CD14-positive monocyte (primary cell): ENCODE data around the gene PEX11A. TPM values are rescaled to one million over a fixed set of nuclear protein-coding genes. Genes with fewer than 3 reads are reported as not detected.

Experiments
- DNase-seq, 3 donors: peaks; one replicate each; pipeline ENCODE4 v3.0.0-alpha.2; 2011 to 2022
- H2AFZ ChIP-seq: 2 replicates; pipeline ENCODE4 v1.6.0; 2012; ENCODE audit warnings: mild to moderate bottlenecking, low read depth, low read length, inconsistent platforms; ENCODE audit not compliant: insufficient read depth, poor library complexity, severe bottlenecking
- H3K27ac ChIP-seq, 2 donors: 1 replicate in 1 of 2; 2 replicates in 1 of 2; pipeline ENCODE4 v1.5.1; 2012 to 2013; ENCODE audit warnings: low read length in 2 of 2, control low read depth in 1 of 2, inconsistent platforms in 1 of 2, low read depth in 1 of 2, mild to moderate bottlenecking in 1 of 2
- H3K27me3 ChIP-seq, 2 donors: one replicate each; pipeline versions ENCODE4 v1.6.0 to v1.6.1; 2011 to 2013; ENCODE audit warnings: low read length in 2 of 2; ENCODE audit not compliant: control insufficient read depth in 2 of 2, insufficient read depth in 2 of 2
- H3K36me3 ChIP-seq, 2 donors: replicated peaks in 1 of 2; 1 replicate in 1 of 2; 2 replicates in 1 of 2; pipeline versions ENCODE4 v1.5.1 to v1.6.1; 2012 to 2013; ENCODE audit warnings: low read length in 2 of 2, control low read depth in 1 of 2, inconsistent platforms in 1 of 2, mild to moderate bottlenecking in 1 of 2; ENCODE audit not compliant: insufficient read depth in 2 of 2, control insufficient read depth in 1 of 2
- H3K4me1 ChIP-seq, 2 donors: 1 replicate in 1 of 2; 2 replicates in 1 of 2; pipeline versions ENCODE4 v1.5.1 to v1.6.1; 2012 to 2013; ENCODE audit warnings: low read length in 2 of 2, control low read depth in 1 of 2, inconsistent platforms in 1 of 2, mild to moderate bottlenecking in 1 of 2, moderate library complexity in 1 of 2; ENCODE audit not compliant: insufficient read depth in 2 of 2, control insufficient read depth in 1 of 2
- H3K4me2 ChIP-seq: replicated peaks from 2 replicates; pipeline ENCODE3; 2012; ENCODE audit warnings: low read length, moderate library complexity, mild to moderate bottlenecking; ENCODE audit not compliant: poor library complexity, severe bottlenecking; ENCODE audit errors: extremely low read depth
- H3K4me3 ChIP-seq, 3 experiments: fragments of 200-600 bp in 1 of 3; sonication (generic) in 1 of 3; replicated peaks in 1 of 3; 1 replicate in 2 of 3; 2 replicates in 1 of 3; pipeline ENCODE4 v1.5.1; 2011 to 2013; ENCODE audit warnings: low read length in 3 of 3, mild to moderate bottlenecking in 3 of 3, control low read depth in 2 of 3, low read depth in 2 of 3, inconsistent platforms in 1 of 3, moderate library complexity in 1 of 3
- H3K79me2 ChIP-seq: 2 replicates; pipeline ENCODE4 v1.6.0; 2012; ENCODE audit warnings: mild to moderate bottlenecking, control low read depth, inconsistent platforms, low read length, moderate library complexity; ENCODE audit not compliant: insufficient read depth
- H3K9ac ChIP-seq: 2 replicates; pipeline ENCODE4 v1.6.0; 2017; ENCODE audit warnings: low read length, mild to moderate bottlenecking; ENCODE audit not compliant: insufficient read depth, poor library complexity, severe bottlenecking
- H3K9me3 ChIP-seq, 2 donors: replicated peaks in 1 of 2; 1 replicate in 1 of 2; 2 replicates in 1 of 2; pipeline versions ENCODE4 v1.5.1 to v1.6.1; 2012 to 2013; ENCODE audit warnings: low read length in 2 of 2, control low read depth in 1 of 2; ENCODE audit not compliant: control insufficient read depth in 1 of 2, insufficient read depth in 1 of 2
- H4K20me1 ChIP-seq: 2 replicates; pipeline ENCODE4 v1.6.0; 2012; ENCODE audit warnings: mild to moderate bottlenecking, low read length, control low read depth, moderate library complexity; ENCODE audit not compliant: insufficient read depth
- H3K27ac Mint-ChIP-seq, 7 donors: one replicate each; pipeline ENCODE4 v1.8.0; 2020; ENCODE audit warnings: mild to moderate bottlenecking in 7 of 7, mixed read lengths in 7 of 7, moderate library complexity in 6 of 7, inconsistent platforms in 2 of 7
- H3K27me3 Mint-ChIP-seq, 3 donors: one replicate each; pipeline ENCODE4 v1.8.0; 2021 to 2022; ENCODE audit warnings: low read depth in 3 of 3, mild to moderate bottlenecking in 3 of 3, mixed read lengths in 3 of 3, moderate library complexity in 3 of 3, inconsistent platforms in 1 of 3
- H3K36me3 Mint-ChIP-seq, 2 donors: one replicate each; pipeline ENCODE4 v1.8.0; 2020; ENCODE audit warnings: mixed read lengths in 2 of 2, inconsistent platforms in 1 of 2, mild to moderate bottlenecking in 1 of 2
- H3K4me1 Mint-ChIP-seq: one replicate; pipeline ENCODE4 v1.8.0; 2020; ENCODE audit warnings: mild to moderate bottlenecking, mixed read lengths
- H3K4me3 Mint-ChIP-seq, 2 donors: one replicate each; pipeline ENCODE4 v1.8.0; 2020; ENCODE audit warnings: mild to moderate bottlenecking in 2 of 2, mixed read lengths in 2 of 2, moderate library complexity in 1 of 2
- H3K9me3 Mint-ChIP-seq, 7 donors: one replicate each; pipeline ENCODE4 v1.8.0; 2020 to 2022; ENCODE audit warnings: mixed read lengths in 7 of 7, mild to moderate bottlenecking in 6 of 7, moderate library complexity in 6 of 7, inconsistent platforms in 2 of 7
- CTCF ChIP-seq: fragments of 200-600 bp; IDR thresholded peaks from one replicate; pipeline ENCODE4 v1.8.0; 2022; ENCODE audit warnings: antibody characterized with exemption, mild to moderate bottlenecking
- WGBS: methylation state at CpG from one replicate; pipeline ENCODE4 v1.1.5; 2013; ENCODE audit warnings: missing lambda C conversion rate; ENCODE audit not compliant: insufficient coverage; 5-methylcytosine and 5-hydroxymethylcytosine counted together
- intact Hi-C, 2 donors: fragments of 100-400 bp; cut with micrococcal nuclease; formaldehyde crosslinking; loops; one replicate each; pipeline versions ENCODE4 v1.15.0 to v1.15.1; 2023
- polyA plus RNA-seq, 3 donors: library from polyadenylated mRNA; depleted of rRNA in 1 of 3; unstranded in 2 of 3; stranded (reverse) in 1 of 3; fragments of 300-500 nt in 2 of 3; fragments of >200 nt in 1 of 3; fragmentation: Illumina TruSeq in 2 of 3; gene quantifications; 1 replicate in 2 of 3; 2 replicates in 1 of 3; pipeline ENCODE4 v1.2.3, GENCODE V29; 2012 to 2021

PEX11A gene
- polyA plus RNA-seq, 3 donors: 0.72 to 0.84 (median 0.75) TPM

- Mint-ChIP-seq H3K27ac (no peak overlapping the region), H3K4me1 (peaks cover 2% of the 10 kb centered on the region), H3K36me3 (peaks cover 0 to under 1% of the 10 kb centered on the region in 2 donors), H3K27me3 (peaks cover 7 to 13% (median 13%) of the 10 kb centered on the region in 3 donors), H3K9me3 (peaks cover 0 to 6% (median 0%) of the 10 kb centered on the region in 7 donors), H3K4me3 (no peak overlapping the region)
- peaks cover 6% of the 10 kb centered on the region in 2 donors for H3K4me1 ChIP-seq
- H3K79me2 ChIP-seq: no peaks in the 10 kb centered on the region
- no peaks in the 10 kb centered on the region for H4K20me1 ChIP-seq
- 96% methylated on average over 15 of the region's 15 CpGs for WGBS
- intact Hi-C loops: no loop called here
- no peaks in the 10 kb centered on the region for H3K36me3 ChIP-seq
- no peak overlapping the region for H3K4me3 ChIP-seq
- H3K4me2 ChIP-seq: no peak overlapping the region
- no peak overlapping the region for H3K9ac ChIP-seq
- TF ChIP-seq CTCF: no peak
- peaks cover 2 to 10% of the 10 kb centered on the region in 2 donors for H3K27me3 ChIP-seq
- no peaks in the 10 kb centered on the region for H3K9me3 ChIP-seq
- no peak overlapping the region for H2AFZ ChIP-seq
- no peak for DNase-seq
- H3K27ac ChIP-seq: no peak overlapping the region
These were observed 20.6 kb downstream of the PEX11A start for GRCh38 chr15:89669941-89670340.

- H3K27me3 ChIP-seq: peaks cover 5 to 16% of the 10 kb centered on the region in 2 donors
- Mint-ChIP-seq H3K27me3 (peaks cover 12 to 18% (median 18%) of the 10 kb centered on the region in 3 donors), H3K27ac (no peak overlapping the region), H3K9me3 (peaks cover 0 to 6% (median 0%) of the 10 kb centered on the region in 7 donors), H3K4me1 (peaks cover 4% of the 10 kb centered on the region), H3K4me3 (no peak overlapping the region), H3K36me3 (peaks cover 0 to 3% of the 10 kb centered on the region in 2 donors)
- H2AFZ ChIP-seq: no peak overlapping the region
- no peak overlapping the region for H3K4me2 ChIP-seq
- H3K27ac ChIP-seq: no peak overlapping the region
- no peak overlapping the region for H3K9ac ChIP-seq
- H3K36me3 ChIP-seq: no peaks in the 10 kb centered on the region
- no peaks in the 10 kb centered on the region for H3K79me2 ChIP-seq
- no peaks in the 10 kb centered on the region for H4K20me1 ChIP-seq
- no peak overlapping the region for H3K4me3 ChIP-seq
- no peak for DNase-seq
- H3K9me3 ChIP-seq: no peaks in the 10 kb centered on the region
- intact Hi-C loops: no loop called here
- peaks cover 6% of the 10 kb centered on the region in 2 donors for H3K4me1 ChIP-seq
- TF ChIP-seq CTCF: no peak
- WGBS: 95% methylated on average over 7 of the region's 9 CpGs
These were observed 21.2 kb downstream of the PEX11A start for GRCh38 chr15:89669309-89669865.
